ENCODE data around the gene CD1B. TPM values are rescaled to one million over a fixed set of nuclear protein-coding genes. Genes with fewer than 3 reads are reported as not detected.
"Not testable (repeated sequence)": the region's sequence is repeated elsewhere in the genome, so short reads cannot be mapped to it uniquely, and the experiment has no call there.

CD1B gene
- total and polyA plus RNA-seq, 4 donors, result not detected

DNA sequence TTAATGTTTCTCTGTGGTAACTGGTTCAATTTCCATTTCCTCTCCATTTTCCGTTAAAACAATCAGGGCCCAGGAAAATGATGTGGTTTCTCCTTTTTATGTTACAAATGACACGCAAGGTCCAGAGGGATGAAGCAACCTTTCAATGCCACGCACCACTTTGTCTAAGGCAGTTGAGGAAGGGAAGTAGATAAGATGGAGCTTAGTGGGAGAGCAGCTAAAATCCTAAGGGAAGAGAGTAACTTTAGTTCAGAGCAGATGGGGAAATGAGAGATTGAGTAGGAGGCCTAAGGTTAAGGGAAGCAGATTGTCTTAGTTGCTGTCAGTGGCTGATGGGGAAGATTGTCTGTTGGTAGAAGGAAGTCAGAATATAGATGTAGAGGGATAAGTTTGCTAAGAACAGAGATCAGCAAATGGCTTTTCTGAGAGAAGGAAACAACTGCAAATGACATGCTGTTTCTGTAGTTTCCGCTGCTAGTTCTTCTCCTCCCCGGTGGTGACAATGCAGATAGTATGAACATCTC lies 40.9 kb downstream of the CD1B start:
- Histone ChIP-seq H3K4me1 (ENCODE audit: control insufficient read depth, insufficient read depth, low read length) (no peaks in the 10 kb centered on the region), H3K36me3 (ENCODE audit: control insufficient read depth, insufficient read depth, low read length) (no peaks in the 10 kb centered on the region), H3K27me3 (ENCODE audit: control insufficient read depth, insufficient read depth, low read length) (no peaks in the 10 kb centered on the region), H3K4me3 (ENCODE audit: low read depth, low read length) (no peak overlapping the region), H3K9me3 (ENCODE audit: control insufficient read depth, insufficient read depth, low read length) (no peaks in the 10 kb centered on the region), H3K27ac (ENCODE audit: low read depth, low read length) (no peak overlapping the region)
- DNase-seq (ENCODE audit: low read depth in 4 of 6, low spot score in 6 of 6), result no peak
- 92% methylated on average over 4 of the region's 5 CpGs for WGBS (ENCODE audit: insufficient coverage)

DNA sequence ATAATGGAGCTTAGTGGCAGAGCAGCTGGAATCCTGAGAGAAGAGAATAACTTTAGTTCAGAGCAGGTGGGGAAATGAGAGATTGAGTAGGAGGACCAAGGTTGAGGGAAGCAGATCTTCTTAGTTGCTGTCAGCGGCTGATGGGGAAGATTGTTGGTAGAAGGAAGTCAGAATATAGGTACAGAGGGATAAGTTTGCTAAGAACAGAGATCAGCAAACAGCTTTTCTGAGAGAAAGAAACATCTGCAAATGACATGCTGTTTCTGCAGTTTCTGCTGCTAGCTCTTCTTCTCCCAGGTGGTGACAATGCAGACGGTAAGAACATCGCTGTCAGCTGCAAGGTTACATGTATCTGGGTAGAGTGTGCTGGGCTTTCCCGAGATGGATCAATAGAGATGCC lies 41.5 kb downstream of the CD1B start, which contains the start of gene CD1C:
TSS of gene CD1C (plus strand) at position 113 of the 400 bp plus-strand sequence. CDS start at position 255, 142 bp downstream.
- no peaks in the 10 kb centered on the region for H3K27me3 ChIP-seq (ENCODE audit: control insufficient read depth, insufficient read depth, low read length)
- H3K9me3 ChIP-seq (ENCODE audit: control insufficient read depth, insufficient read depth, low read length), result no peaks in the 10 kb centered on the region
- H3K4me1 ChIP-seq (ENCODE audit: control insufficient read depth, insufficient read depth, low read length), result no peaks in the 10 kb centered on the region
- WGBS (ENCODE audit: insufficient coverage), result 65% methylated on average over 4 of the region's 4 CpGs
- H3K4me3 ChIP-seq (ENCODE audit: low read depth, low read length), result no peak within 1 kb of the TSS
- no peaks in the 10 kb centered on the region for H3K36me3 ChIP-seq (ENCODE audit: control insufficient read depth, insufficient read depth, low read length)
- H3K27ac ChIP-seq (ENCODE audit: low read depth, low read length), result no peak within 1 kb of the TSS
- DNase-seq (ENCODE audit: low read depth in 4 of 6, low spot score in 6 of 6), result no peak

DNA sequence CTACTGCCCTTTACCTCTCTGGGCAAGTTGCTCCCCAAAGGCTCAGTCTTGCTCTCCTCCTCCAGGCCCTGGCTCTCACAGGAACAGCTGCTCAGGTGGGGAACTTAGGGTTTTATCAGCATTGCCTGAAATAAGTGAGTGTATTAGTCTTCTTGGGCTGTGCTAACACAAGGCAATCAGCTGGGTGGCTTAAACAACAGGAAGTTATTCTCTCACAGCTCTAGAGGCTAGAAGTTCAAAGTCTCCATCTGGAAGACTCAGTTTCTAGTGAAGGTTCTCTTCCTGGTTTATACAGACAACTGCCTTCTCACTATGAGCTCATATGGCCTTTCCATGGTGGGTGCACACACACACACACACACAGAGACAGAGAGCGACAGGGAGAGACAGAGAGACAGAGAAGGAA lies 44.4 kb downstream of the CD1B start:
- no peak overlapping the region for H3K4me3 ChIP-seq (ENCODE audit: low read depth, low read length)
- WGBS (ENCODE audit: insufficient coverage), result no CpG with 5 or more reads among the region's 1 CpG
- H3K27ac ChIP-seq (ENCODE audit: low read depth, low read length), result no peak overlapping the region
- DNase-seq (ENCODE audit: low read depth in 4 of 6, low spot score in 6 of 6), result no peak
- H3K36me3 ChIP-seq (ENCODE audit: control insufficient read depth, insufficient read depth, low read length), result no peaks in the 10 kb centered on the region
- H3K27me3 ChIP-seq (ENCODE audit: control insufficient read depth, insufficient read depth, low read length), result no peaks in the 10 kb centered on the region
- H3K9me3 ChIP-seq (ENCODE audit: control insufficient read depth, insufficient read depth, low read length), result no peaks in the 10 kb centered on the region
- no peaks in the 10 kb centered on the region for H3K4me1 ChIP-seq (ENCODE audit: control insufficient read depth, insufficient read depth, low read length)

DNA sequence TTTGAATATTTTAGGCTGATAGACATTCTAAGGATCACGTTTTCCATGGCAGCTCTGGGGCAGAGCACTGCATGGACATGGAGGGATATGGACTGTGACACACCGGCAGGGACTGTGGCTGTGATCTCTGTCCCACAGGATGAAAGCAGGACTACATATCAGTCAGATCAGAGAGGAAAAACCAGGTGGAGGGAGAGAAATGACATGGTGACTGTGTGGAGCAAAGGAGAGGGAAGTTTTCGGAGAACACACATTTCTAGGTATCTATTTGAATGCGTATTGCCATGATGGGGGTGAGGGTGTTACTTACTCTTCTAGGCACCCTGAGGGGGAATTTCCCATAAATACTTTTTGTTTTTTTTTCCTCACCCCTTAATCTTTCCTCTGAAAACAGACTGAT lies 44.8 kb downstream of the CD1B start:
- no peaks in the 10 kb centered on the region for H3K9me3 ChIP-seq (ENCODE audit: control insufficient read depth, insufficient read depth, low read length)
- no peak for DNase-seq (ENCODE audit: low read depth in 4 of 6, low spot score in 6 of 6)
- no peaks in the 10 kb centered on the region for H3K4me1 ChIP-seq (ENCODE audit: control insufficient read depth, insufficient read depth, low read length)
- no peak overlapping the region for H3K4me3 ChIP-seq (ENCODE audit: low read depth, low read length)
- no peaks in the 10 kb centered on the region for H3K36me3 ChIP-seq (ENCODE audit: control insufficient read depth, insufficient read depth, low read length)
- no peaks in the 10 kb centered on the region for H3K27me3 ChIP-seq (ENCODE audit: control insufficient read depth, insufficient read depth, low read length)
- no peak overlapping the region for H3K27ac ChIP-seq (ENCODE audit: low read depth, low read length)
- WGBS (ENCODE audit: insufficient coverage), result 82% methylated on average over 3 of the region's 4 CpGs

DNA sequence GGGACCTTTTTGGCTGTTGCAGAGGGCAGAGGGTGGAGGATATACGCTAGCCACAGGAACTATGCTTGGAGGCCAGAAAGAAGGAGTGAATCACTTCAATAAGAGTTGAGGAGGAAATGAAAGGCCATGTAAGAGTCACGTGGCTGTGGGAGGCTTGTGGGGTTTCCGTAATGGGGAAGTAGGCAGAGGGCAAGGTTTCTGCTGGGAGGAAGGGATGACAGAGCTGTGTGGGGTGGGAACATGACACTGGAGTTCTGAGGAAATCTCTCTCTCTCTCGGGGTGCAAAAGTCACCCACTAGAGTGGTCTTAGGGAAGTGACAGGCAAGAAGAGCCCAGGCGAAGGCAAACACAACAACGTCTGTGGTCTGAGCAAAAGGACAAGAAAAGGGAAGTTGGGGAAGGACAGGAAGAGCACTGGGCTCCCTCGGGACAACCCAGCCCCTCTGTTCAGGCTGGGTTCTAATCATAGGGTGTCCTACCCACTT lies 45.5 kb downstream of the CD1B start:
- Histone ChIP-seq H3K4me3 (ENCODE audit: low read depth, low read length) (no peak overlapping the region), H3K27me3 (ENCODE audit: control insufficient read depth, insufficient read depth, low read length) (no peaks in the 10 kb centered on the region), H3K4me1 (ENCODE audit: control insufficient read depth, insufficient read depth, low read length) (no peaks in the 10 kb centered on the region), H3K9me3 (ENCODE audit: control insufficient read depth, insufficient read depth, low read length) (no peaks in the 10 kb centered on the region), H3K36me3 (ENCODE audit: control insufficient read depth, insufficient read depth, low read length) (no peaks in the 10 kb centered on the region), H3K27ac (ENCODE audit: low read depth, low read length) (no peak overlapping the region)
- peak in 1 of 6 donors; percentile 9 for DNase-seq (ENCODE audit: low read depth in 4 of 6, low spot score in 6 of 6)
- WGBS (ENCODE audit: insufficient coverage), result 63% methylated on average over 6 of the region's 7 CpGs

DNA sequence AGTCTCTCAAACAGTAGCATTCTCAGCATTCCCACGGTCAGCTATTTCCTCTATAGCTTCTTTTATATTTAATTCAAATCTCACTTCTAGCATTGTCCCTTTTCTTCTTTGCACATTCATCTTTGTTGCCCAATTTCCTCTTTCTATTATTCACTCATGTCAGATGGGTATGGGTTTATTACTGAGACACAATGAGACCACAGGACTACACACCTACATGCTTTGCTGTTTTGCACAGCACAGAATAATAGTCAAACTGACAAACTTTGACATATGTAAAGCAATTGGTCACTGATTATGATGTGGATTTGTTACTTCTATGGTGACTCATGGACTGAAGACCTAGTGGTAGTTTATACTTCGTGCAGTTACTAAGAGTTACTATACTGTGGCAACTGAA lies 47.4 kb downstream of the CD1B start:
- no peak for DNase-seq (ENCODE audit: low read depth in 4 of 6, low spot score in 6 of 6)
- 74% methylated on average over 2 of the region's 2 CpGs for WGBS (ENCODE audit: insufficient coverage)
- no peaks in the 10 kb centered on the region for H3K9me3 ChIP-seq (ENCODE audit: control insufficient read depth, insufficient read depth, low read length)
- no peak overlapping the region for H3K27ac ChIP-seq (ENCODE audit: low read depth, low read length)
- no peak overlapping the region for H3K4me3 ChIP-seq (ENCODE audit: low read depth, low read length)
- H3K27me3 ChIP-seq (ENCODE audit: control insufficient read depth, insufficient read depth, low read length), result no peaks in the 10 kb centered on the region
- no peaks in the 10 kb centered on the region for H3K4me1 ChIP-seq (ENCODE audit: control insufficient read depth, insufficient read depth, low read length)
- no peaks in the 10 kb centered on the region for H3K36me3 ChIP-seq (ENCODE audit: control insufficient read depth, insufficient read depth, low read length)

DNA sequence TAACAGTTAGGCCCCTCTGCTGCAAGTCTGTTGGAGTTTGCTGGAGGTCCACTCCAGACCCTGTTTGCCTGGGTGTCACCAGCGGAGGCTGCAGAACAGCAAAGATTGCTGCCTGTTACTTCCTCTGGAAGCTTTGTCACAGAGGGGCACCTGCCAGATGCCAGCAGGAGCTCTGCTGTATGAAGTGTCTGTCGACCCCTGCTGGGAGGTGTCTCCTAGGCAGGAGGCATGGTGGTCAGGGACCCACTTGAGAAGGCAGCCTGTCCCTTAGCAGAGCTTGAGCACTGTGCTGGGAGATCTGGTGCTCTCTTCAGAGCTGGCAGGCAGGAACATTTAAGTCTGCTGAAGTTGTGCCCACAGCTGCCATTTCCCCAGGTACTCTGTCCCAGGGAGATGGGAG lies 48.9 kb downstream of the CD1B start:
- not testable (repeated sequence) for H3K4me3 ChIP-seq (ENCODE audit: low read depth, low read length); H3K9me3 ChIP-seq (ENCODE audit: control insufficient read depth, insufficient read depth, low read length); H3K4me1 ChIP-seq (ENCODE audit: control insufficient read depth, insufficient read depth, low read length); H3K27ac ChIP-seq (ENCODE audit: low read depth, low read length); DNase-seq (ENCODE audit: low read depth in 4 of 6, low spot score in 6 of 6); H3K27me3 ChIP-seq (ENCODE audit: control insufficient read depth, insufficient read depth, low read length); H3K36me3 ChIP-seq (ENCODE audit: control insufficient read depth, insufficient read depth, low read length)
- WGBS (ENCODE audit: insufficient coverage), result 85% methylated on average over 2 of the region's 2 CpGs

Other genes with a start within 250 kb of the CD1B start
- 1 to 10 TPM in 1 of 2 donors, under 1 TPM in 1; 0.99 to 1.6 TPM for gene CD1D, start 150.6 kb downstream of the CD1B start, total RNA-seq
- under 1 TPM; 0.90 TPM for gene CD1D, start 150.6 kb downstream of the CD1B start, polyA plus RNA-seq (ENCODE audit: insufficient read length in 2 of 2)
- gene CD1A, start 77.1 kb downstream of the CD1B start, total RNA-seq, result not detected
- gene CD1A, start 77.1 kb downstream of the CD1B start, polyA plus RNA-seq (ENCODE audit: insufficient read length in 2 of 2), result not detected
- under 1 TPM in 1 of 2 donors, not detected in 1; 0.61 TPM for gene CD1C, start 41.6 kb downstream of the CD1B start, total RNA-seq
- under 1 TPM in 1 of 2 donors, not detected in 1; 0.24 TPM for gene CD1C, start 41.6 kb downstream of the CD1B start, polyA plus RNA-seq (ENCODE audit: insufficient read length in 2 of 2)
- under 1 TPM; 0.10 to 0.17 TPM for gene CD1E, start 22.4 kb upstream of the CD1B start, total RNA-seq
- gene CD1E, start 22.4 kb upstream of the CD1B start, polyA plus RNA-seq (ENCODE audit: insufficient read length in 2 of 2), result not detected
- not detected for gene OR10T2, start 67.9 kb upstream of the CD1B start, total RNA-seq
- not detected for gene OR10T2, start 67.9 kb upstream of the CD1B start, polyA plus RNA-seq (ENCODE audit: insufficient read length in 2 of 2)
- not detected for gene OR10K2, start 94.7 kb upstream of the CD1B start, total RNA-seq
- not detected for gene OR10K2, start 94.7 kb upstream of the CD1B start, polyA plus RNA-seq (ENCODE audit: insufficient read length in 2 of 2)
- not detected for gene OR10K1, start 130.3 kb upstream of the CD1B start, total RNA-seq
- gene OR10K1, start 130.3 kb upstream of the CD1B start, polyA plus RNA-seq (ENCODE audit: insufficient read length in 2 of 2), result not detected
- not detected for gene OR10R2, start 140.7 kb upstream of the CD1B start, total RNA-seq
- not detected for gene OR10R2, start 140.7 kb upstream of the CD1B start, polyA plus RNA-seq (ENCODE audit: insufficient read length in 2 of 2)
- not detected for gene OR6Y1, start 222.9 kb upstream of the CD1B start, total RNA-seq
- gene OR6Y1, start 222.9 kb upstream of the CD1B start, polyA plus RNA-seq (ENCODE audit: insufficient read length in 2 of 2), result not detected
- gene OR6P1, start 239.0 kb upstream of the CD1B start, total RNA-seq, result not detected
- gene OR6P1, start 239.0 kb upstream of the CD1B start, polyA plus RNA-seq (ENCODE audit: insufficient read length in 2 of 2), result not detected
- not detected for gene OR10X1, start 248.4 kb upstream of the CD1B start, total RNA-seq
- gene OR10X1, start 248.4 kb upstream of the CD1B start, polyA plus RNA-seq (ENCODE audit: insufficient read length in 2 of 2), result not detected

Measured in spinal cord (tissue), 10 donors.